ENCODE results near the gene FAM227A. TPM values are rescaled to one million over a fixed set of nuclear protein-coding genes. Genes with fewer than 3 reads are reported as not detected.

The FAM227A gene
- total and polyA plus RNA-seq, 2 donors (not counting 3 experiments of a cell fraction or from before 2014, with no cell fraction given) = 0.58 to 1.9 TPM

DNA sequence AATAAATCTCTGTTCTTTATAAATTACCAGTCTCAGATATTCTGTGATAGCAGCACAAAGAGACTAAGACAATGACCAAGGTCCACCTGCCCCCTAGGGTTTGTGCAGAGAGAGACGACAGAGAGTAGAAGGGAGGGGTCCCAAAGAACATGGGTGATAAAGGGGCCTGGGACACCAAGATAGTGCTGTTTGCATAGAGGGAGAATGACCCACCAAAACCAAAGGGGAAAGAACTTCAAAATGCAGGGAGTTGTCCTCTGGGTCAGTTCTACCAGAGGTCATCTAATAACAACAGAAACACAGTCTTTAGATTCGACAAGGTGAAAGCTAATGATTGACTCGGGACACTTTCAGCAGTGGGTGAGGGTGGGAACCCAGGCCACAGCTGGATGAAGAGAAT, 23.7 kb downstream of the FAM227A start:
- ChIA-PET POLR2A (no interaction called here), CTCF (no interaction called here)
- no peak for FAIRE-seq

More for the DNA sequence above, 23.7 kb downstream of the FAM227A start:
- no peaks in the 10 kb centered on the region for H3K4me1 ChIP-seq (ENCODE audit: control insufficient read depth, extremely low read depth, insufficient read depth, low read length)
- H3K9ac ChIP-seq (replicated peaks; ENCODE audit: extremely low read depth, insufficient read depth, low read length) = no peak overlapping the region
- dilution Hi-C loops (cut with MboI; ENCODE audit: extremely low pct_ligation_motif_present, low sequenced_read_pairs) = no loop called here
- no peak overlapping the region for H2AFZ ChIP-seq (ENCODE audit: low read depth, low read length)
- DNase-seq (ENCODE audit: low read depth, low spot score) = no peak
- H3K27ac ChIP-seq (ENCODE audit: insufficient read depth, low read depth, low read length) = no peak overlapping the region
- intact Hi-C loops (cut with micrococcal nuclease) = no loop called here
- no peaks in the 10 kb centered on the region for H3K9me1 ChIP-seq (replicated peaks; ENCODE audit: control insufficient read depth, extremely low read depth, insufficient read depth, low read length)
- no TSS peak for BruUV-seq (replicated peaks)
- H3K4me2 ChIP-seq (ENCODE audit: insufficient read depth, low read length) = no peak overlapping the region
- H3K9me3 ChIP-seq (replicated peaks; ENCODE audit: control insufficient read depth, insufficient read depth, low read length) = no peaks in the 10 kb centered on the region
- H4K20me1 ChIP-seq (replicated peaks; ENCODE audit: control insufficient read depth, extremely low read depth, insufficient read depth, low read length) = no peaks in the 10 kb centered on the region
- no peaks in the 10 kb centered on the region for H3K36me3 ChIP-seq (ENCODE audit: control insufficient read depth in 2 of 2, extremely low read depth in 1 of 2, insufficient read depth in 2 of 2, low read length in 2 of 2)
- H3K4me3 ChIP-seq (replicated peaks in 1 of 3; ENCODE audit: insufficient read depth in 1 of 3, low read depth in 1 of 3, low read length in 3 of 3) = no peak overlapping the region
- no peaks in the 10 kb centered on the region for H3K27me3 ChIP-seq (ENCODE audit: control insufficient read depth in 2 of 2, insufficient read depth in 2 of 2, low read length in 2 of 2)
- TF ChIP-seq FOS (IDR thresholded peaks at IDR 0.05; ENCODE audit: borderline replicate concordance, insufficient read depth, low read length) (no peak), JUN (IDR thresholded peaks at IDR 0.05; ENCODE audit: borderline replicate concordance, insufficient read depth, insufficient read length, low read depth) (no peak), MYC (IDR thresholded peaks at IDR 0.05; ENCODE audit: low read depth, low read length) (no peak), GATA2 (IDR thresholded peaks at IDR 0.05; ENCODE audit: insufficient read depth, insufficient read length, low read depth, low read length) (no peak), POLR2AphosphoS5 (IDR thresholded peaks at IDR 0.05; ENCODE audit: insufficient read depth, low read depth, low read length) (no peak), EZH2 (IDR thresholded peaks at IDR 0.05; ENCODE audit: borderline replicate concordance, low read depth, low read length, severe bottlenecking) (no peak), POLR2A (IDR thresholded peaks at IDR 0.05; ENCODE audit: low read depth, low read length) (no peak)
- TF ChIP-seq, protein P1, sequence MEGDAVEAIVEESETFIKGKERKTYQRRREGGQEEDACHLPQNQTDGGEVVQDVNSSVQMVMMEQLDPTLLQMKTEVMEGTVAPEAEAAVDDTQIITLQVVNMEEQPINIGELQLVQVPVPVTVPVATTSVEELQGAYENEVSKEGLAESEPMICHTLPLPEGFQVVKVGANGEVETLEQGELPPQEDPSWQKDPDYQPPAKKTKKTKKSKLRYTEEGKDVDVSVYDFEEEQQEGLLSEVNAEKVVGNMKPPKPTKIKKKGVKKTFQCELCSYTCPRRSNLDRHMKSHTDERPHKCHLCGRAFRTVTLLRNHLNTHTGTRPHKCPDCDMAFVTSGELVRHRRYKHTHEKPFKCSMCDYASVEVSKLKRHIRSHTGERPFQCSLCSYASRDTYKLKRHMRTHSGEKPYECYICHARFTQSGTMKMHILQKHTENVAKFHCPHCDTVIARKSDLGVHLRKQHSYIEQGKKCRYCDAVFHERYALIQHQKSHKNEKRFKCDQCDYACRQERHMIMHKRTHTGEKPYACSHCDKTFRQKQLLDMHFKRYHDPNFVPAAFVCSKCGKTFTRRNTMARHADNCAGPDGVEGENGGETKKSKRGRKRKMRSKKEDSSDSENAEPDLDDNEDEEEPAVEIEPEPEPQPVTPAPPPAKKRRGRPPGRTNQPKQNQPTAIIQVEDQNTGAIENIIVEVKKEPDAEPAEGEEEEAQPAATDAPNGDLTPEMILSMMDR (IDR thresholded peaks at IDR 0.05; ENCODE audit: extremely low read depth in 1 of 2, insufficient read depth in 1 of 2, low read depth in 1 of 2, low read length in 2 of 2) = no peak
- TF ChIP-seq, protein P2, sequence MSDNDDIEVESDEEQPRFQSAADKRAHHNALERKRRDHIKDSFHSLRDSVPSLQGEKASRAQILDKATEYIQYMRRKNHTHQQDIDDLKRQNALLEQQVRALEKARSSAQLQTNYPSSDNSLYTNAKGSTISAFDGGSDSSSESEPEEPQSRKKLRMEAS (IDR thresholded peaks at IDR 0.05; ENCODE audit: insufficient read depth, insufficient read length) = no peak
- no peaks in the 10 kb centered on the region for H3K79me2 ChIP-seq (ENCODE audit: control insufficient read depth, insufficient read depth, low read length)

Measured in endothelial cell of umbilical vein (primary cell).